EH (cell line): ENCODE results near the gene PREX1.

Experiments
- DNase-seq: peaks from one replicate; pipeline ENCODE4 v3.0.0-alpha.2; 2015; ENCODE audit warnings: low read depth

The PREX1 gene

GRCh38 chr20:48809673-48810072 lies 18.1 kb downstream of the PREX1 start:
- no peak for DNase-seq

GRCh38 chr20:48808382-48809034 lies 19.3 kb downstream of the PREX1 start:
- no peak for DNase-seq

- DNase-seq: no peak
These were observed 20.0 kb downstream of the PREX1 start for GRCh38 chr20:48807586-48808381.

- no peak for DNase-seq
These were observed 20.7 kb downstream of the PREX1 start for GRCh38 chr20:48807051-48807450.

GRCh38 chr20:48805716-48806115 lies 22.1 kb downstream of the PREX1 start:
- DNase-seq: no peak

GRCh38 chr20:48805286-48805685 lies 22.5 kb downstream of the PREX1 start:
- DNase-seq: no peak

- no peak for DNase-seq
These were observed 23.4 kb downstream of the PREX1 start for GRCh38 chr20:48804300-48804980.

GRCh38 chr20:48803176-48804053 lies 24.4 kb downstream of the PREX1 start:
- no peak for DNase-seq

- DNase-seq: no peak
These were observed 25.2 kb downstream of the PREX1 start for GRCh38 chr20:48802647-48803046.

GRCh38 chr20:48802216-48802615 lies 25.6 kb downstream of the PREX1 start:
- no peak for DNase-seq

GRCh38 chr20:48801197-48801596 lies 26.6 kb downstream of the PREX1 start:
- no peak for DNase-seq

- DNase-seq: no peak
These were observed 27.6 kb downstream of the PREX1 start for GRCh38 chr20:48800177-48800576.

- DNase-seq: no peak
These were observed 28.3 kb downstream of the PREX1 start for GRCh38 chr20:48799328-48800105.

- no peak for DNase-seq
These were observed 29.7 kb downstream of the PREX1 start for GRCh38 chr20:48797850-48798747.

GRCh38 chr20:48797275-48797825 lies 30.4 kb downstream of the PREX1 start:
- DNase-seq: no peak

- peak; percentile 3 for DNase-seq
These were observed 32.1 kb downstream of the PREX1 start for GRCh38 chr20:48795732-48796131.

GRCh38 chr20:48794816-48795457 lies 32.9 kb downstream of the PREX1 start:
- DNase-seq: no peak

- no peak for DNase-seq
These were observed 33.4 kb downstream of the PREX1 start for GRCh38 chr20:48794360-48794759.

GRCh38 chr20:48793776-48794175 lies 34.0 kb downstream of the PREX1 start:
- no peak for DNase-seq
